A549 (cell line): Measurements from ENCODE around the gene ZNF286A.

Experiments
- CEBPB ChIP-seq, 2 experiments: fragments of >200 bp in 1 of 2; sonication (Bioruptor Twin) in 1 of 2; formaldehyde crosslinking in 1 of 2; IDR thresholded peaks; 2 replicates each; pipeline ENCODE4 v1.6.1; 2012 to 2016
- CTCF ChIP-seq: fragments of >200 bp; sonication (Bioruptor Twin); formaldehyde crosslinking; IDR thresholded peaks from 3 replicates; pipeline ENCODE4 v1.5.1; 2016
- E2F6 ChIP-seq: IDR thresholded peaks from 2 replicates; pipeline ENCODE4 v1.6.1; 2012; ENCODE audit warnings: low read depth, borderline replicate concordance
- EHMT2 ChIP-seq: fragments of 200-600 bp; sonication (generic); IDR thresholded peaks from 2 replicates; pipeline ENCODE4 v1.6.1; 2016; ENCODE audit warnings: antibody characterized with exemption, low read depth, mild to moderate bottlenecking, moderate library complexity
- EP300 ChIP-seq, 2 experiments: fragments of >200 bp; sonication (Bioruptor Twin); formaldehyde crosslinking; IDR thresholded peaks; 2 replicates in 1 of 2; 3 replicates in 1 of 2; pipeline ENCODE4 v1.6.1; 2016 to 2017
- FOSB ChIP-seq: fragments of 250-450 bp; sonication (Bioruptor Pico); IDR thresholded peaks from 2 replicates; pipeline ENCODE4 v1.5.0; 2020; ENCODE audit warnings: mild to moderate bottlenecking, moderate library complexity
- FOSL2 ChIP-seq, 2 experiments: fragments of 450-650 bp in 1 of 2; fragments of >200 bp in 1 of 2; sonication (Bioruptor Twin) in 1 of 2; formaldehyde crosslinking; IDR thresholded peaks; 2 replicates each; pipeline versions ENCODE4 v1.5.0 to v1.6.1; 2016 to 2020; ENCODE audit warnings: mild to moderate bottlenecking in 1 of 2, moderate library complexity in 1 of 2
- MAFK ChIP-seq: fragments of 450-650 bp; IDR thresholded peaks from 2 replicates; pipeline ENCODE4 v1.6.1; 2014; ENCODE audit not compliant: partially characterized antibody
- MAX ChIP-seq: IDR thresholded peaks from 2 replicates; pipeline ENCODE4 v1.6.1; 2012
- MYC ChIP-seq: IDR thresholded peaks from 2 replicates; pipeline ENCODE4 v1.6.1; 2012; ENCODE audit warnings: mild to moderate bottlenecking, inconsistent platforms, low read length, improper control_type of control experiment, borderline replicate concordance
- POLR2A ChIP-seq: IDR thresholded peaks from 2 replicates; pipeline ENCODE4 v1.6.1; 2012; ENCODE audit warnings: mild to moderate bottlenecking, low read length
- RAD21 ChIP-seq, 2 experiments: fragments of >200 bp in 1 of 2; sonication (Bioruptor Twin) in 1 of 2; formaldehyde crosslinking in 1 of 2; IDR thresholded peaks in 1 of 2; conservative IDR thresholded peaks in 1 of 2; 2 replicates in 1 of 2; 3 replicates in 1 of 2; pipeline ENCODE4 v1.6.1; 2012 to 2018; ENCODE audit warnings: inconsistent platforms in 1 of 2
- SREBF2 ChIP-seq: fragments of 450-650 bp; IDR thresholded peaks from 2 replicates; pipeline ENCODE4 v1.6.1; 2014; ENCODE audit warnings: mild to moderate bottlenecking, moderate library complexity

GRCh38 chr17:15742921-15743320, 43.4 kb downstream of the ZNF286A start:
- no peak for TF ChIP-seq POLR2A
- TF ChIP-seq CTCF: no peak
- TF ChIP-seq SREBF2: no peak
- no peak for TF ChIP-seq FOSB (CRISPR knock-in tag)
- no peak for TF ChIP-seq MAX
- TF ChIP-seq EHMT2: no peak
- TF ChIP-seq CEBPB (IDR thresholded peaks at IDR 0.05): no peak
- TF ChIP-seq FOSL2 (IDR thresholded peaks at IDR 0.05): no peak
- TF ChIP-seq FOSL2 (CRISPR knock-in tag; IDR thresholded peaks at IDR 0.05): no peak
- no peak for TF ChIP-seq MAFK
- no peak for TF ChIP-seq E2F6
- TF ChIP-seq MYC: no peak
- TF ChIP-seq EP300 (IDR thresholded peaks at IDR 0.05): no peak
- no peak for TF ChIP-seq RAD21 (conservative IDR thresholded peaks at IDR 0.05 in 1 of 2, IDR thresholded peaks at IDR 0.05 in 1 of 2)
